A549 (cell line): ENCODE results near the gene PSMC3IP. TPM values are rescaled to one million over a fixed set of nuclear protein-coding genes. Genes with fewer than 3 reads are reported as not detected.

Source experiments
- ATAC-seq, 2 experiments: fragments of 200-7000 bp in 1 of 2; fragments of >200 bp in 1 of 2; cut with Nextera tagmentation in 1 of 2; cut with Tn5 transposase in 1 of 2; 3 replicates each; pipeline versions ENCODE4 v1.8.0 to v1.9.1; 2018 to 2020; ENCODE audit warnings: mild to moderate bottlenecking in 1 of 2, moderate library complexity in 1 of 2
- CTCF ChIA-PET: fragments of 300-600 bp; sonication (Branson Sonifier 250); formaldehyde crosslinking; extraction: SDS; loops from one replicate; lab custom pipeline; 2021; ENCODE audit warnings: antibody characterized with exemption, inconsistent platforms; lab: Yijun Ruan, JAX
- POLR2A ChIA-PET: fragments of 350-600 bp; formaldehyde crosslinking; extraction: SDS; loops from one replicate; lab custom pipeline; 2021; ENCODE audit warnings: antibody characterized with exemption, inconsistent platforms; lab: Yijun Ruan, JAX
- DNase-seq, 2 experiments: peaks; one replicate each; pipeline versions ENCODE4 v3.0.0 to v3.0.0-alpha.2; 2011 to 2016; ENCODE audit warnings: low read depth in 1 of 2, low spot score in 1 of 2
- FAIRE-seq: peaks from 2 replicates; lab custom pipeline; 2011; peaks lifted over from hg19 to GRCh38; lab: Jason Lieb, UNC
- H3K27ac ChIP-seq, 2 experiments: fragments of >200 bp; sonication (Bioruptor Twin); formaldehyde crosslinking; 3 replicates each; pipeline ENCODE4 v1.5.1; 2016 to 2017
- H3K4me1 ChIP-seq: fragments of >200 bp; sonication (Bioruptor Twin); formaldehyde crosslinking; 3 replicates; pipeline ENCODE4 v1.6.1; 2016
- H3K4me2 ChIP-seq: fragments of >200 bp; sonication (Bioruptor Twin); formaldehyde crosslinking; 3 replicates; pipeline ENCODE4 v1.6.1; 2016
- H3K4me3 ChIP-seq: fragments of >200 bp; sonication (Bioruptor Twin); formaldehyde crosslinking; 3 replicates; pipeline ENCODE4 v1.5.1; 2016
- H3K9me3 ChIP-seq: fragments of >200 bp; sonication (Bioruptor Twin); formaldehyde crosslinking; 3 replicates; pipeline ENCODE4 v1.6.1; 2016
- ATOH8 ChIP-seq: fragments of 250-450 bp; sonication (Bioruptor Pico); IDR thresholded peaks from 2 replicates; pipeline ENCODE4 v1.5.0; 2020; ENCODE audit warnings: low read depth, mild to moderate bottlenecking, moderate library complexity
- BCL3 ChIP-seq: fragments of >200 bp; sonication (Bioruptor Twin); formaldehyde crosslinking; IDR thresholded peaks from 3 replicates; pipeline ENCODE4 v1.6.1; 2016
- BHLHE40 ChIP-seq: IDR thresholded peaks from 2 replicates; pipeline ENCODE4 v1.6.1; 2012; ENCODE audit warnings: low read depth, low read length, inconsistent platforms
- CTCF ChIP-seq: fragments of >200 bp; sonication (Bioruptor Twin); formaldehyde crosslinking; IDR thresholded peaks from 3 replicates; pipeline ENCODE4 v1.5.1; 2016
- E2F6 ChIP-seq: IDR thresholded peaks from 2 replicates; pipeline ENCODE4 v1.6.1; 2012; ENCODE audit warnings: low read depth, borderline replicate concordance
- EHF ChIP-seq: fragments of 250-450 bp; sonication (Bioruptor Pico); IDR thresholded peaks from 2 replicates; pipeline ENCODE4 v1.5.0; 2020; ENCODE audit warnings: mild to moderate bottlenecking
- EP300 ChIP-seq, 2 experiments: fragments of >200 bp; sonication (Bioruptor Twin); formaldehyde crosslinking; IDR thresholded peaks; 2 replicates in 1 of 2; 3 replicates in 1 of 2; pipeline ENCODE4 v1.6.1; 2016 to 2017
- FOSB ChIP-seq: fragments of 250-450 bp; sonication (Bioruptor Pico); IDR thresholded peaks from 2 replicates; pipeline ENCODE4 v1.5.0; 2020; ENCODE audit warnings: mild to moderate bottlenecking, moderate library complexity
- FOXS1 ChIP-seq: fragments of 250-450 bp; sonication (Bioruptor Pico); IDR thresholded peaks from 2 replicates; pipeline ENCODE4 v1.5.0; 2020; ENCODE audit warnings: mild to moderate bottlenecking, moderate library complexity
- HES2 ChIP-seq: fragments of >200 bp; sonication (Bioruptor Twin); formaldehyde crosslinking; IDR thresholded peaks from 2 replicates; pipeline ENCODE4 v1.6.1; 2016
- HMGXB4 ChIP-seq: fragments of 250-450 bp; sonication (Bioruptor Pico); IDR thresholded peaks from 2 replicates; pipeline ENCODE4 v1.5.0; 2021; ENCODE audit warnings: mild to moderate bottlenecking, moderate library complexity, borderline replicate concordance
- HOXA7 ChIP-seq: fragments of 250-450 bp; sonication (Bioruptor Pico); IDR thresholded peaks from 2 replicates; pipeline ENCODE4 v1.5.0; 2020; ENCODE audit warnings: mild to moderate bottlenecking, moderate library complexity
- HOXB5 ChIP-seq: fragments of 250-450 bp; sonication (Bioruptor Pico); IDR thresholded peaks from 2 replicates; pipeline ENCODE4 v1.5.0; 2020; ENCODE audit warnings: mild to moderate bottlenecking, moderate library complexity
- JUN ChIP-seq, 2 experiments: fragments of >200 bp; sonication (Bioruptor Twin); formaldehyde crosslinking; IDR thresholded peaks; 2 replicates in 1 of 2; 3 replicates in 1 of 2; pipeline ENCODE4 v1.6.1; 2016 to 2017
- KDM1A ChIP-seq: fragments of 200-600 bp; sonication (generic); IDR thresholded peaks from 2 replicates; pipeline ENCODE4 v1.6.1; 2016; ENCODE audit warnings: low read depth, mild to moderate bottlenecking
- MAZ ChIP-seq: fragments of 150-350 bp; IDR thresholded peaks from 2 replicates; pipeline ENCODE4 v1.6.1; 2014; ENCODE audit warnings: antibody characterized with exemption, low read depth, low read length, borderline replicate concordance
- MYC ChIP-seq: IDR thresholded peaks from 2 replicates; pipeline ENCODE4 v1.6.1; 2012; ENCODE audit warnings: mild to moderate bottlenecking, inconsistent platforms, low read length, improper control_type of control experiment, borderline replicate concordance
- NFE2L2 ChIP-seq: fragments of 150-350 bp; conservative IDR thresholded peaks from 2 replicates; pipeline ENCODE4 v1.6.1; 2014; ENCODE audit warnings: low read length
- NPAS2 ChIP-seq: fragments of 250-450 bp; sonication (Bioruptor Pico); IDR thresholded peaks from 2 replicates; pipeline ENCODE4 v1.8.0; 2022; ENCODE audit warnings: mild to moderate bottlenecking, moderate library complexity, borderline replicate concordance
- PHF8 ChIP-seq: fragments of 200-600 bp; sonication (generic); IDR thresholded peaks from 2 replicates; pipeline ENCODE4 v1.6.1; 2016; ENCODE audit warnings: low read depth, mild to moderate bottlenecking, antibody characterized with exemption, moderate library complexity, borderline replicate concordance
- RAD21 ChIP-seq, 2 experiments: fragments of >200 bp in 1 of 2; sonication (Bioruptor Twin) in 1 of 2; formaldehyde crosslinking in 1 of 2; IDR thresholded peaks in 1 of 2; conservative IDR thresholded peaks in 1 of 2; 2 replicates in 1 of 2; 3 replicates in 1 of 2; pipeline ENCODE4 v1.6.1; 2012 to 2018; ENCODE audit warnings: inconsistent platforms in 1 of 2
- RARB ChIP-seq: fragments of 250-450 bp; sonication (Bioruptor Pico); IDR thresholded peaks from 2 replicates; pipeline ENCODE4 v1.8.0; 2021; ENCODE audit warnings: mild to moderate bottlenecking, moderate library complexity
- RFX5 ChIP-seq: fragments of 450-650 bp; IDR thresholded peaks from 2 replicates; pipeline ENCODE4 v1.7.1; 2014; ENCODE audit warnings: antibody characterized with exemption, mild to moderate bottlenecking, moderate library complexity
- RNF2 ChIP-seq: fragments of 200-600 bp; sonication (generic); IDR thresholded peaks from 2 replicates; pipeline ENCODE4 v1.6.1; 2016; ENCODE audit warnings: low read depth, mild to moderate bottlenecking, antibody characterized with exemption, moderate library complexity, borderline replicate concordance
- TFCP2L1 ChIP-seq: fragments of 250-450 bp; sonication (Bioruptor Pico); IDR thresholded peaks from 2 replicates; pipeline ENCODE4 v1.5.0; 2021; ENCODE audit warnings: mild to moderate bottlenecking
- ZFP36 ChIP-seq: fragments of 450-650 bp; IDR thresholded peaks from 2 replicates; pipeline ENCODE4 v1.6.1; 2014; ENCODE audit warnings: borderline replicate concordance; ENCODE audit not compliant: partially characterized antibody
- WGBS: methylation state at CpG from one replicate; pipeline ENCODE4 v1.1.6; 2017; ENCODE audit errors: missing lambda C conversion rate; 5-methylcytosine and 5-hydroxymethylcytosine counted together
- polyA plus RNA-seq, 4 experiments: library from polyadenylated mRNA; depleted of rRNA in 3 of 4; stranded (reverse); fragments of >200 nt; fragmentation: RNase III in 1 of 4; extraction: RNeasy Plus Mini Kit Qiagen cat#74134 plus additional on column Dnase treatment in 1 of 4; gene quantifications; 2 replicates in 3 of 4; 3 replicates in 1 of 4; pipeline ENCODE4 v1.2.3, GENCODE V29; 2011 to 2017

Gene PSMC3IP
- polyA plus RNA-seq, 2 of the 4 experiments (the other 2 are of a cell fraction), result 26.1 to 37.9 TPM

GRCh38 chr17:42603318-42603717, 25.8 kb upstream of the PSMC3IP start:
- WGBS, result 94% methylated on average over 7 of the region's 7 CpGs
- no peak overlapping the region for H3K27ac ChIP-seq
- ATAC-seq (no peak), FAIRE-seq (no peak), DNase-seq (no peak)
- no peak overlapping the region for H3K4me3 ChIP-seq
- H3K4me1 ChIP-seq, result peaks cover 16% of the 10 kb centered on the region
- H3K9me3 ChIP-seq, result no peaks in the 10 kb centered on the region
- H3K4me2 ChIP-seq, result no peak overlapping the region
- TF ChIP-seq HMGXB4 (CRISPR knock-in tag), result no peak
- TF ChIP-seq RARB (CRISPR knock-in tag), result no peak
- TF ChIP-seq JUN (IDR thresholded peaks at IDR 0.05), result no peak
- TF ChIP-seq HOXA7 (CRISPR knock-in tag), result no peak
- TF ChIP-seq RNF2, result no peak
- no peak for TF ChIP-seq FOXS1 (CRISPR knock-in tag)
- TF ChIP-seq HOXB5 (CRISPR knock-in tag), result no peak
- no peak for TF ChIP-seq KDM1A
- TF ChIP-seq NPAS2 (CRISPR knock-in tag), result no peak
- no peak for TF ChIP-seq MYC
- POLR2A ChIA-PET, result no interaction called here
- CTCF ChIA-PET, result interaction anchor here (0.9 to 7.8 kb wide), 3 partner anchors 25 to 76 kb away, joined by 3 to 65 read pairs (median 6); partner anchors contain the start of gene PSMC3IP

GRCh38 chr17:42598905-42599304, 21.4 kb upstream of the PSMC3IP start:
- ATAC-seq, result no peak
- ChIA-PET POLR2A (interaction anchor here (2.8 kb wide), 1 partner anchor 10 kb away, joined by 12 read pairs; the partner anchor contains the start of genes RETREG3 and TUBG1), CTCF (interaction anchor here (0.6 to 1.9 kb wide), 9 partner anchors 9 to 1846 kb away, joined by 3 to 7 read pairs (median 4); partner anchors contain the start of gene PLEKHH3)
- no peak for FAIRE-seq
- no peak overlapping the region for H3K4me2 ChIP-seq
- TF ChIP-seq HES2, result no peak
- no peak for TF ChIP-seq RAD21 (conservative IDR thresholded peaks at IDR 0.05 in 1 of 2, IDR thresholded peaks at IDR 0.05 in 1 of 2)
- TF ChIP-seq NPAS2 (CRISPR knock-in tag), result no peak
- no peak for TF ChIP-seq CTCF
- no peak for TF ChIP-seq HMGXB4 (CRISPR knock-in tag)
- no peak for TF ChIP-seq ATOH8 (CRISPR knock-in tag)
- no peak for TF ChIP-seq BHLHE40
- TF ChIP-seq FOSB (CRISPR knock-in tag), result no peak
- TF ChIP-seq MAZ, result no peak
- no peak for TF ChIP-seq NFE2L2
- TF ChIP-seq PHF8, result no peak
- no peak for TF ChIP-seq ZFP36
- TF ChIP-seq TFCP2L1, result no peak
- TF ChIP-seq JUN (IDR thresholded peaks at IDR 0.05), result no peak
- no peak for TF ChIP-seq EHF
- TF ChIP-seq E2F6, result no peak
- no peak for TF ChIP-seq BCL3
- no peak for TF ChIP-seq FOXS1 (CRISPR knock-in tag)
- no peak for TF ChIP-seq RFX5
- TF ChIP-seq EP300 (IDR thresholded peaks at IDR 0.05), result no peak
- no peaks in the 10 kb centered on the region for H3K9me3 ChIP-seq
- no peak overlapping the region for H3K27ac ChIP-seq
- H3K4me3 ChIP-seq, result no peak overlapping the region
- H3K4me1 ChIP-seq, result no peaks in the 10 kb centered on the region
- 87% methylated on average over 2 of the region's 2 CpGs for WGBS
- no peak for DNase-seq
